ENCODE measurements around the gene HDC. TPM values are rescaled to one million over a fixed set of nuclear protein-coding genes. Genes with fewer than 3 reads are reported as not detected.

The HDC gene
- total and polyA plus RNA-seq, 12 donors: 0.11 to 0.32 (median 0.19) TPM; not detected in 6

GRCh38 chr15:50206020-50206419, 59.5 kb downstream of the HDC start:
- Histone ChIP-seq H3K4me1 (replicated peaks in 1 of 2) (no peaks in the 10 kb centered on the region), H3K27ac (no peak overlapping the region), H3K9me3 (replicated peaks in 1 of 3) (no peaks in the 10 kb centered on the region), H3K27me3 (no peaks in the 10 kb centered on the region), H3K4me3 (no peak overlapping the region), H3K36me3 (replicated peaks in 1 of 2) (no peaks in the 10 kb centered on the region)
- intact Hi-C loops (cut with DNase I): no loop called here
- TF ChIP-seq, protein P1, sequence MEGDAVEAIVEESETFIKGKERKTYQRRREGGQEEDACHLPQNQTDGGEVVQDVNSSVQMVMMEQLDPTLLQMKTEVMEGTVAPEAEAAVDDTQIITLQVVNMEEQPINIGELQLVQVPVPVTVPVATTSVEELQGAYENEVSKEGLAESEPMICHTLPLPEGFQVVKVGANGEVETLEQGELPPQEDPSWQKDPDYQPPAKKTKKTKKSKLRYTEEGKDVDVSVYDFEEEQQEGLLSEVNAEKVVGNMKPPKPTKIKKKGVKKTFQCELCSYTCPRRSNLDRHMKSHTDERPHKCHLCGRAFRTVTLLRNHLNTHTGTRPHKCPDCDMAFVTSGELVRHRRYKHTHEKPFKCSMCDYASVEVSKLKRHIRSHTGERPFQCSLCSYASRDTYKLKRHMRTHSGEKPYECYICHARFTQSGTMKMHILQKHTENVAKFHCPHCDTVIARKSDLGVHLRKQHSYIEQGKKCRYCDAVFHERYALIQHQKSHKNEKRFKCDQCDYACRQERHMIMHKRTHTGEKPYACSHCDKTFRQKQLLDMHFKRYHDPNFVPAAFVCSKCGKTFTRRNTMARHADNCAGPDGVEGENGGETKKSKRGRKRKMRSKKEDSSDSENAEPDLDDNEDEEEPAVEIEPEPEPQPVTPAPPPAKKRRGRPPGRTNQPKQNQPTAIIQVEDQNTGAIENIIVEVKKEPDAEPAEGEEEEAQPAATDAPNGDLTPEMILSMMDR (IDR thresholded peaks at IDR 0.05): no peak
- no peak for TF ChIP-seq POLR2A (IDR thresholded peaks at IDR 0.05)
- WGBS, 4 donors: 79 to 92% (median 85%) methylated on average over 5 of the region's 5 CpGs
- DNase-seq: no peak

- TF ChIP-seq, protein P1 (IDR thresholded peaks at IDR 0.05): no peak
- no peaks in the 10 kb centered on the region for H3K4me1 ChIP-seq (replicated peaks in 1 of 2)
- DNase-seq: no peak
- no peaks in the 10 kb centered on the region for H3K36me3 ChIP-seq (replicated peaks in 1 of 2)
- H3K27me3 ChIP-seq: no peaks in the 10 kb centered on the region
- no peak overlapping the region for H3K4me3 ChIP-seq
- H3K27ac ChIP-seq: no peak overlapping the region
- no peaks in the 10 kb centered on the region for H3K9me3 ChIP-seq (replicated peaks in 1 of 3)
- intact Hi-C loops (cut with DNase I): no loop called here
Observed at GRCh38 chr15:50202003-50202402, 63.5 kb downstream of the HDC start.

DNA sequence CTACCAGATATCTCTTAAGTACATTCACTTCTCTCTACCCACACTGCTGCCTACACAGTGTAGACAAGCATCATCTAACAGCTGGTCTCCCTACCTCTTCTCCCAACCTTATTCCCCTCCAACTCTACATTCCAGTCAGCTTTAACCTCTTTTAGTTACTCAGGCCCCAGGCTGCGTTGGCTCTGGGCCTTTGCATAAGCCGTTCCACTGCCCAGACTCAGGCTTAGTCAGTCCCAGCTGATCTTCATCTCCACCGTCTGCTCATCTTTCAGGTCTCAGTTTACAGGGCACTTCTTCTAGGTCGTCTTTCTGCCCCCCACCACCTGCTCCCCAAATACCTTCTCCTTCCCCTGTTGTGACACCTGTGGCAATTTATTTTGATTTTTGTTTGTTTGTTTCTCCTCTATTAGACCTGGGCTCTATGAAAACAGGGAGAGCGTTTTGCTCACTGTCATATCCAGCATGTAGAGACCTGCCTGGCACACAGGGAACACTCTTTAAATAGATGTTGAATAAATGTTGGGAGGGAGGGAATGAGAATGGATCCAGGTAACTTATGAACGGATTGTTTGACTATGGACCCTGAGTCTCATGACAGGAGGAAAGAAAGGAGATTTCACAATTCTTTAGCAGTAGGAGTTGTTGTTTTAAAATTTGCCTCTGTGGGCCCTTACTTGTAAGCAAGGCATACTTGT, 72.5 kb downstream of the HDC start:
- 84 to 89% (median 87%) methylated on average over 6 of the region's 6 CpGs for WGBS, 4 donors
- no peak overlapping the region for H3K4me3 ChIP-seq
- no peak for DNase-seq
- H3K36me3 ChIP-seq (replicated peaks in 1 of 2): no peaks in the 10 kb centered on the region
- H3K27me3 ChIP-seq: no peaks in the 10 kb centered on the region
- no peaks in the 10 kb centered on the region for H3K4me1 ChIP-seq (replicated peaks in 1 of 2)
- H3K27ac ChIP-seq: no peak overlapping the region
- H3K9me3 ChIP-seq (replicated peaks in 1 of 3): no peaks in the 10 kb centered on the region
- TF ChIP-seq, protein P1 (IDR thresholded peaks at IDR 0.05): no peak
- TF ChIP-seq POLR2A (IDR thresholded peaks at IDR 0.05): no peak
- intact Hi-C loops (cut with DNase I): no loop called here

DNA sequence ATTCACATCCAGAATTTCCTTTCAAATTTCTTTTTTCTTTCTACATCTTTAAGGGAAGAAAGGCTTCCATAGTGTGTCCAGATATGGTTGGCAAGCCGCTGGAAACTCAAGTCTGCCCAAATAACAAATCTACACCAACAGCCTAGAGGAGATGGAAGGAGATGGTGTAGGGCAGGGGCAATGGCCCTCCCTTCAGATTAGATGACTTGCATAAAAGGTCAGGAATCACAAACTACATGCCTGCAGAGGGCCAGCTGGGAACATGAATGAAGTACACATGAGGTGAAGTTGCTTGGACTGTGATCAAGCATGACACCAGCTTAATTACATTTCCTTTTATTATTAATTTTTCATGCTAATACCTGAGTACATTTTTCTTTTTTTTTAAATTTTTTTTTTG, 73.4 kb downstream of the HDC start:
- no peak for TF ChIP-seq POLR2A (IDR thresholded peaks at IDR 0.05)
- TF ChIP-seq, protein P1 (IDR thresholded peaks at IDR 0.05): no peak
- DNase-seq: no peak

More for the DNA sequence above, 73.4 kb downstream of the HDC start:
- Histone ChIP-seq H3K4me3 (no peak overlapping the region), H3K4me1 (replicated peaks in 1 of 2) (no peaks in the 10 kb centered on the region), H3K36me3 (replicated peaks in 1 of 2) (no peaks in the 10 kb centered on the region), H3K27me3 (no peaks in the 10 kb centered on the region), H3K9me3 (replicated peaks in 1 of 3) (no peaks in the 10 kb centered on the region), H3K27ac (no peak overlapping the region)
- 89 to 100% (median 95%) methylated on average over 1 of the region's 1 CpG for WGBS, 4 donors
- intact Hi-C loops (cut with DNase I): no loop called here

Small RNA genes within 50 kb of the gene (small RNA-seq; reads per million reads assigned to genes)
- gene RF00019: 0 reads per million in 2 donors

Other genes with a start within 250 kb of the HDC start
- 10 to 100 TPM in 3 of 9 donors, 1 to 10 TPM in 6; 2.1 to 23.9 (median 8.1) TPM for gene ATP8B4, start 146.5 kb downstream of the HDC start, total RNA-seq
- gene ATP8B4, start 146.5 kb downstream of the HDC start, polyA plus RNA-seq: 1 to 10 TPM; 2.4 to 3.6 (median 2.7) TPM
- gene SLC27A2, start 83.5 kb downstream of the HDC start, total RNA-seq: 10 to 100 TPM in 8 of 9 donors, under 1 TPM in 1; 0.22 to 49.5 (median 34.4) TPM
- 10 to 100 TPM in 1 of 3 donors, 1 to 10 TPM in 2; 8.0 to 13.0 (median 8.1) TPM for gene SLC27A2, start 83.5 kb downstream of the HDC start, polyA plus RNA-seq
- 10 to 100 TPM; 12.6 to 24.3 (median 14.7) TPM for gene GABPB1, start 89.5 kb upstream of the HDC start, total RNA-seq
- 10 to 100 TPM in 1 of 3 donors, 1 to 10 TPM in 2; 3.7 to 23.4 (median 7.2) TPM for gene GABPB1, start 89.5 kb upstream of the HDC start, polyA plus RNA-seq
- 10 to 100 TPM; 34.4 to 81.6 (median 60.5) TPM for gene USP8, start 158.7 kb upstream of the HDC start, total RNA-seq
- 10 to 100 TPM; 15.4 to 78.4 (median 16.5) TPM for gene USP8, start 158.7 kb upstream of the HDC start, polyA plus RNA-seq

All from adrenal gland (tissue), 12 donors.